ENCODE data around the gene KLK10.

KLK10 gene

GRCh38 chr19:50963381-50963780 is 56.1 kb downstream of the KLK10 start:
- DNase-seq, result no peak

All from activated CD4-positive, CD25-positive, alpha-beta regulatory T cell (primary cell).